GM19351 (cell line): ENCODE measurements around the gene ACP7.
"Not testable (repeated sequence)": the region's sequence is repeated elsewhere in the genome, so short reads cannot be mapped to it uniquely, and the experiment has no call there.

Experiments
- ATAC-seq: cut with Tn5 transposase; IDR thresholded peaks from one replicate; pipeline ENCODE4 v1.9.1; 2021; ENCODE audit warnings: mild to moderate bottlenecking, moderate library complexity; ENCODE audit not compliant: unreplicated experiment

The ACP7 gene

GRCh38 chr19:39103151-39103550, 19.0 kb downstream of the ACP7 start:
- ATAC-seq, result no peak

- no peak for ATAC-seq
Observed at GRCh38 chr19:39104186-39104596, 20.0 kb downstream of the ACP7 start.

- no peak for ATAC-seq
Observed at GRCh38 chr19:39106194-39106593, 22.0 kb downstream of the ACP7 start.

- no peak for ATAC-seq
Observed at GRCh38 chr19:39109641-39110040, 25.5 kb downstream of the ACP7 start.

GRCh38 chr19:39110263-39110967, 26.2 kb downstream of the ACP7 start:
- ATAC-seq, result no peak

GRCh38 chr19:39111593-39112199, 27.5 kb downstream of the ACP7 start:
- ATAC-seq, result no peak

- no peak for ATAC-seq
Observed at GRCh38 chr19:39112338-39112890, 28.2 kb downstream of the ACP7 start.

GRCh38 chr19:39113199-39113598, 29.0 kb downstream of the ACP7 start:
- ATAC-seq, result no peak

GRCh38 chr19:39115105-39115847, 31.1 kb downstream of the ACP7 start:
- ATAC-seq, result no peak

GRCh38 chr19:39117023-39117422, 32.9 kb downstream of the ACP7 start:
- ATAC-seq, result not testable (repeated sequence)

- ATAC-seq, result no peak
Observed at GRCh38 chr19:39119830-39120229, 35.7 kb downstream of the ACP7 start.

- no peak for ATAC-seq
Observed at GRCh38 chr19:39122934-39123731, 39.0 kb downstream of the ACP7 start.

- no peak for ATAC-seq
Observed at GRCh38 chr19:39124136-39124764, 40.1 kb downstream of the ACP7 start.

- ATAC-seq, result no peak
Observed at GRCh38 chr19:39125199-39125553, 41.0 kb downstream of the ACP7 start.

- peak; percentile 96 for ATAC-seq
Observed at GRCh38 chr19:39125554-39126311, 41.6 kb downstream of the ACP7 start, which contains the start of gene PAK4. TSS of gene PAK4 (plus strand) at chr19:39125786. CDS start at chr19:39169554, 43,768 bp downstream.

GRCh38 chr19:39126312-39127187, 42.4 kb downstream of the ACP7 start:
- no peak for ATAC-seq

GRCh38 chr19:39127812-39128515, 43.8 kb downstream of the ACP7 start:
- no peak for ATAC-seq

GRCh38 chr19:39128516-39129079, 44.4 kb downstream of the ACP7 start:
- no peak for ATAC-seq
